Heart left ventricle (tissue), 16 donors: ENCODE data around the gene CPNE4. TPM values are rescaled to one million over a fixed set of nuclear protein-coding genes. Genes with fewer than 3 reads are reported as not detected.

Experiments used
- ATAC-seq, 4 donors: fragments of 200-7000 bp; cut with Tn5 transposase; one replicate each; pipeline ENCODE4 v1.9.1; 2020 to 2022; ENCODE audit warnings: moderate library complexity in 4 of 4, mild to moderate bottlenecking in 3 of 4, moderate number of reproducible peaks in 1 of 4
- DNase-seq, 5 donors: peaks; one replicate each; pipeline ENCODE4 v3.0.0-alpha.2; 2020
- H3K27ac ChIP-seq, 12 donors: fragments of 200-600 bp; sonication (generic) in 4 of 12; one replicate each; pipeline versions ENCODE4 v1.5.0 to v1.8.0; 2016 to 2022; ENCODE audit warnings: mild to moderate bottlenecking in 2 of 12
- H3K27me3 ChIP-seq, 9 donors: fragments of 200-600 bp; sonication (generic) in 2 of 9; one replicate each; pipeline versions ENCODE4 v1.5.1 to v1.8.0; 2016 to 2022; ENCODE audit warnings: mild to moderate bottlenecking in 3 of 9
- H3K36me3 ChIP-seq, 9 donors: fragments of 200-600 bp; sonication (generic) in 2 of 9; one replicate each; pipeline versions ENCODE4 v1.5.0 to v1.8.0; 2018 to 2022; ENCODE audit warnings: mild to moderate bottlenecking in 2 of 9
- H3K4me1 ChIP-seq, 12 donors: fragments of 200-600 bp; sonication (generic) in 4 of 12; one replicate each; pipeline versions ENCODE4 v1.5.0 to v1.8.0; 2016 to 2022; ENCODE audit warnings: mild to moderate bottlenecking in 3 of 12
- H3K4me3 ChIP-seq, 12 donors: fragments of 200-600 bp; sonication (generic) in 4 of 12; one replicate each; pipeline versions ENCODE4 v1.5.0 to v1.8.0; 2017 to 2022; ENCODE audit warnings: mild to moderate bottlenecking in 9 of 12, moderate library complexity in 4 of 12
- H3K9me3 ChIP-seq, 12 donors: fragments of 200-600 bp; sonication (generic) in 4 of 12; one replicate each; pipeline versions ENCODE4 v1.5.0 to v1.8.0; 2016 to 2022; ENCODE audit warnings: mild to moderate bottlenecking in 1 of 12
- CTCF ChIP-seq, 12 donors: fragments of 200-600 bp; sonication (generic) in 4 of 12; IDR thresholded peaks; one replicate each; pipeline versions ENCODE4 v1.5.0 to v1.8.0; 2018 to 2022; ENCODE audit warnings: antibody characterized with exemption in 12 of 12, mild to moderate bottlenecking in 5 of 12
- POLR2A ChIP-seq, 2 donors: fragments of 450-650 bp; IDR thresholded peaks; one replicate each; pipeline ENCODE4 v1.6.1; 2017; ENCODE audit warnings: antibody characterized with exemption in 2 of 2, mild to moderate bottlenecking in 2 of 2, moderate library complexity in 2 of 2
- WGBS, 4 donors: extraction: QIAGEN DNeasy Blood & Tissue Kit in 2 of 4; methylation state at CpG; one replicate each; pipeline versions ENCODE4 v1.1.5 to v1.1.7; 2013 to 2018; 5-methylcytosine and 5-hydroxymethylcytosine counted together
- intact Hi-C, 10 donors: fragments of 100-400 bp; cut with DNase I; formaldehyde crosslinking; loops; one replicate each; pipeline versions ENCODE4 v1.11.1 to v1.14.2; 2022
- polyA plus RNA-seq, 2 donors: library from polyadenylated mRNA; stranded (reverse); fragments of 200-250 nt; gene quantifications; one replicate each; pipeline ENCODE4 v1.2.3, GENCODE V29; 2013
- total RNA-seq, 9 donors: library from RNA; depleted of rRNA in 2 of 9; stranded (reverse); fragments of >200 nt in 2 of 9; fragmentation: NEBNext Ultra II Directional in 3 of 9; extraction: Animal tissue kit (Norgen Biotek cat#: 25700) in 3 of 9; gene quantifications; one replicate each; pipeline versions ENCODE4 v1.1.0 to v1.2.4, GENCODE V29; 2016 to 2023
- donor health status: ischemic (EF 13 %, LVEDD 7.1; RV severe dilation, severe dysfunction).
- donor health status: healthy with polysubstance abuse.
- donor health status: DM: no; HTN: yes; CAD: no.
- donor health status: DM: no; HTN: no; CAD: no.
- donor health status: ischemic (EF 25% LVEDD 6.9; RV normal size, moderate dysfunction).
- donor health status: ischemic (EF 25% LVEDD 5.7; RV mildly dilated, moderate dysfunction).
- donor health status: healthy.
- donor health status: DM: yes; HTN: yes; CAD: no.
- donor health status: ischemic (EF 35%, LVEDD 5.7; RV mildly dilated, moderate dysfunction).
- donor health status: nonischemic (EF 11% LVEDD 7.7; RV severe dilation, severe dysfunction).
- donor health status: DM: yes; HTN: yes; CAD: no.
- donor health status: PGD.
- donor health status: ischemic (EF 29% LVEDD 5.4; RV normal size, mild dysfunction).
- donor health status: nonischemic (EF 23%, LVEDD 6.1; RV moderate dilation, normal function).

CPNE4 gene
- total and polyA plus RNA-seq, 11 donors = 1.7 to 99.7 (median 24.9) TPM

DNA sequence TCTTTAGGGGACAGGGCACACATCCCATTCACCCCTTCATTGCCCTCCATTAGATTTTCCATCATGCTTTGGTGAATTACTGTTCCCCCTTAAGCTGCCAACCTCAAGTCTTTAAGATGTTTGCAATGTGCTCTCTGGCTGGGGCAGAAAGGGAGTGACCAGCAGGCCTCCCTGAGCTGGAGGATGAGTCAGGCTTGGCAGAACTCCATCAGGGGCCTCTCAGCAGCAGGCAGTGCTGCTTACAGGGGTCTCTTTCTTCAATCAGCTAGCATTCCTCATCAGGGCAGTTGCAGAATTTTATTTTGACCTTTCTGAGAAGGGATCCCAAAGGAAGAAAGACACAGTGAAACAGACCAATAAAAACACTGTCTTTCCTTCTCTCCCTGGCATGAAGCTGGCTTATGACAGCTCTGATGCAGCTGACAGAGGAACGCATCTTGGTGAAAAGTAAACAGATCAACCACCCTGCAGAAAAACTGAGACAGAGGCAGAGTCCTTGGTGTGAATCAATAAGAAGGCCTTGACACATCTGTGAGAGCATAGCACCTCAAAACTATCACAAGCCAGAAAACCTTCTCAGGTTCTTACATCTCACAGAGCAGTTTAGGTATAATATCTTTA, 443.3 kb downstream of the CPNE4 start:
- H3K9me3 ChIP-seq = no peaks in the 10 kb centered on the region
- TF ChIP-seq CTCF (IDR thresholded peaks at IDR 0.05) (no peak), POLR2A (IDR thresholded peaks at IDR 0.05) (no peak)
- H3K27ac ChIP-seq = no peak overlapping the region
- H3K4me1 ChIP-seq = peaks cover 0 to 3% (median 0%) of the 10 kb centered on the region in 12 donors
- no peak for ATAC-seq
- peak in 1 of 5 donors; percentile 28 for DNase-seq
- intact Hi-C loops = no loop called here
- no peaks in the 10 kb centered on the region for H3K27me3 ChIP-seq
- no peaks in the 10 kb centered on the region for H3K36me3 ChIP-seq
- 53 to 68% (median 62%) methylated on average over 1 of the region's 1 CpG for WGBS, 4 donors
- no peak overlapping the region for H3K4me3 ChIP-seq

DNA sequence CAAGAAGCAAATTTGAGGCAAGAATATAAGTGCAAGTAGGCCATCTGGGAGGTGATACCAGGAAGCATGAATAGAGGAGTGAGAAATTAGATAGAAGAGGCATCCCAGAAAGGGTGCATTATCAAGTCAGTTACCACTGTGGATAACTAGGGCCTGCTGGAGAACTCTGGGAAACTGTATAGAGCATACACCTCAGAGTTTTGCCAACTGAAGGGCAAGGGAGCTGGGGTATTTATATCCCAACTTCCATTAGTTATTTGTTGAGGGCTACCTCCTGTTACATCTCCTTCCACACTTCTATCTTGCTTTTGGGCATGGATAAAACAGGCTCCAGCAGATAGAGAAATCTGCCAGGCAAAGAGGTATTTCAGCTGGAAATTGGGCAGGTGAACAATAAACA, 448.5 kb downstream of the CPNE4 start:
- no peaks in the 10 kb centered on the region for H3K27me3 ChIP-seq
- DNase-seq (no peak), ATAC-seq (no peak)
- H3K36me3 ChIP-seq = no peaks in the 10 kb centered on the region
- H3K4me1 ChIP-seq = peaks cover 0 to 3% (median 0%) of the 10 kb centered on the region in 12 donors
- TF ChIP-seq CTCF (IDR thresholded peaks at IDR 0.05) = no peak
- TF ChIP-seq POLR2A (IDR thresholded peaks at IDR 0.05) = no peak
- H3K9me3 ChIP-seq = no peaks in the 10 kb centered on the region
- intact Hi-C loops = no loop called here
- no peak overlapping the region for H3K27ac ChIP-seq
- no peak overlapping the region for H3K4me3 ChIP-seq

DNA sequence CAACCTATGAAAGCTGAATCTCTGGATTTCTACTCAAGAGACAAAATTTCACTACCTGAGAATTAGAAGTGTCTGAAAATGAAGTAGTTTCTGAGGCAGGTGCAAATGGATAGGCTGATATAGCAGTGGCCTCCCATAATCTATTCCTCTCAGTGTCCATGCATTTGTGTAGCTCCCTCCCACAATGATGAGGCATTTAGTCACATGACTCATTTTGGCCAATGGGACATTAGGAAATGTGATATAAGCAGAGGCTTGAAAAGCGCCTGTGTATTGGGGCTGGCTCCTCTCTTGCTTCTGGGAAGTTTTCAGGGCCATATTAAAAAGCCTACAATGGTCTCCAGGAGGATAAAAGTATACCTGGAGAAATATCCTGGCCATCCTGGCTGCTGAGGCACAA, 452.4 kb downstream of the CPNE4 start:
- Histone ChIP-seq H3K4me3 (no peak overlapping the region), H3K9me3 (no peaks in the 10 kb centered on the region), H3K27me3 (no peaks in the 10 kb centered on the region), H3K27ac (no peak overlapping the region), H3K36me3 (no peaks in the 10 kb centered on the region), H3K4me1 (no peaks in the 10 kb centered on the region)
- TF ChIP-seq CTCF (IDR thresholded peaks at IDR 0.05) = no peak
- no peak for TF ChIP-seq POLR2A (IDR thresholded peaks at IDR 0.05)
- no peak for ATAC-seq
- intact Hi-C loops = no loop called here
- no peak for DNase-seq
- WGBS, 4 donors = 94 to 100% (median 97%) methylated on average over 1 of the region's 1 CpG

GRCh38 chr3:131568460-131568859, 466.4 kb downstream of the CPNE4 start:
- Histone ChIP-seq H3K27me3 (peaks cover 0 to 6% (median 0%) of the 10 kb centered on the region in 9 donors), H3K9me3 (no peaks in the 10 kb centered on the region), H3K36me3 (no peaks in the 10 kb centered on the region), H3K4me1 (no peaks in the 10 kb centered on the region), H3K27ac (no peak overlapping the region), H3K4me3 (no peak overlapping the region)
- no peak for DNase-seq
- intact Hi-C loops = no loop called here
- ATAC-seq = no peak
- no peak for TF ChIP-seq CTCF (IDR thresholded peaks at IDR 0.05)
- TF ChIP-seq POLR2A (IDR thresholded peaks at IDR 0.05) = no peak
- WGBS, 4 donors = 55 to 70% (median 63%) methylated on average over 5 of the region's 5 CpGs
